Skeletal muscle tissue (tissue), 4 donors: ENCODE results near the gene ZNF865. TPM values are rescaled to one million over a fixed set of nuclear protein-coding genes. Genes with fewer than 3 reads are reported as not detected.

Experiments
- H3K27ac ChIP-seq: one replicate; pipeline ENCODE4 v1.7.0; 2013; ENCODE audit warnings: mild to moderate bottlenecking, low read depth, low read length, inconsistent platforms
- H3K27me3 ChIP-seq, 3 donors: one replicate each; pipeline ENCODE4 v1.7.0; 2013; ENCODE audit warnings: low read length in 3 of 3; ENCODE audit not compliant: control insufficient read depth in 3 of 3, insufficient read depth in 3 of 3
- H3K36me3 ChIP-seq, 3 donors: one replicate each; pipeline ENCODE4 v1.7.0; 2013; ENCODE audit warnings: low read length in 3 of 3; ENCODE audit not compliant: control insufficient read depth in 3 of 3, insufficient read depth in 3 of 3
- H3K4me1 ChIP-seq, 3 donors: one replicate each; pipeline ENCODE4 v1.7.0; 2013; ENCODE audit warnings: low read length in 3 of 3, mild to moderate bottlenecking in 3 of 3; ENCODE audit not compliant: control insufficient read depth in 3 of 3, insufficient read depth in 3 of 3
- H3K4me3 ChIP-seq, 3 donors: one replicate each; pipeline ENCODE4 v1.7.0; 2013; ENCODE audit warnings: low read length in 3 of 3
- H3K9ac ChIP-seq, 3 donors: one replicate each; pipeline ENCODE4 v1.7.0; 2013; ENCODE audit warnings: low read length in 3 of 3, mild to moderate bottlenecking in 3 of 3, moderate library complexity in 2 of 3, low read depth in 1 of 3
- H3K9me3 ChIP-seq, 3 donors: one replicate each; pipeline ENCODE4 v1.7.0; 2013; ENCODE audit warnings: low read length in 3 of 3; ENCODE audit not compliant: control insufficient read depth in 3 of 3
- total RNA-seq: library from RNA; depleted of rRNA; stranded (reverse); fragments of >200 nt; gene quantifications from one replicate; pipeline ENCODE4 v1.2.3, GENCODE V29; 2014
- donor health status: Osteomylitis.

Gene ZNF865
- total RNA-seq, 1 donor from 2014 or later: 1.0 TPM

GRCh38 chr19:55596304-55596703 lies 9.1 kb upstream of the ZNF865 start:
- H3K36me3 ChIP-seq: peaks cover 18 to 31% (median 24%) of the 10 kb centered on the region in 3 donors
- no peak overlapping the region for H3K27ac ChIP-seq
- no peaks in the 10 kb centered on the region for H3K27me3 ChIP-seq
- no peaks in the 10 kb centered on the region for H3K9me3 ChIP-seq
- no peak overlapping the region for H3K4me3 ChIP-seq
- H3K4me1 ChIP-seq: peaks cover 12 to 19% (median 15%) of the 10 kb centered on the region in 3 donors
- peak overlapping the region in 1 of 3 donors; percentile 16 for H3K9ac ChIP-seq

GRCh38 chr19:55597501-55597921 lies 7.9 kb upstream of the ZNF865 start:
- H3K27ac ChIP-seq: no peak overlapping the region
- H3K9me3 ChIP-seq: no peaks in the 10 kb centered on the region
- no peak overlapping the region for H3K9ac ChIP-seq
- H3K36me3 ChIP-seq: peaks cover 10 to 28% (median 19%) of the 10 kb centered on the region in 3 donors
- H3K4me3 ChIP-seq: no peak overlapping the region
- H3K27me3 ChIP-seq: no peaks in the 10 kb centered on the region
- H3K4me1 ChIP-seq: peaks cover 14 to 20% (median 17%) of the 10 kb centered on the region in 3 donors

- peaks cover 10 to 28% (median 19%) of the 10 kb centered on the region in 3 donors for H3K36me3 ChIP-seq
- no peaks in the 10 kb centered on the region for H3K27me3 ChIP-seq
- H3K27ac ChIP-seq: peak overlapping the region; percentile 98
- no peaks in the 10 kb centered on the region for H3K9me3 ChIP-seq
- no peak overlapping the region for H3K4me3 ChIP-seq
- no peak overlapping the region for H3K9ac ChIP-seq
- peaks cover 14 to 20% (median 17%) of the 10 kb centered on the region in 3 donors for H3K4me1 ChIP-seq
Observed at GRCh38 chr19:55598034-55598433, 7.4 kb upstream of the ZNF865 start.

DNA sequence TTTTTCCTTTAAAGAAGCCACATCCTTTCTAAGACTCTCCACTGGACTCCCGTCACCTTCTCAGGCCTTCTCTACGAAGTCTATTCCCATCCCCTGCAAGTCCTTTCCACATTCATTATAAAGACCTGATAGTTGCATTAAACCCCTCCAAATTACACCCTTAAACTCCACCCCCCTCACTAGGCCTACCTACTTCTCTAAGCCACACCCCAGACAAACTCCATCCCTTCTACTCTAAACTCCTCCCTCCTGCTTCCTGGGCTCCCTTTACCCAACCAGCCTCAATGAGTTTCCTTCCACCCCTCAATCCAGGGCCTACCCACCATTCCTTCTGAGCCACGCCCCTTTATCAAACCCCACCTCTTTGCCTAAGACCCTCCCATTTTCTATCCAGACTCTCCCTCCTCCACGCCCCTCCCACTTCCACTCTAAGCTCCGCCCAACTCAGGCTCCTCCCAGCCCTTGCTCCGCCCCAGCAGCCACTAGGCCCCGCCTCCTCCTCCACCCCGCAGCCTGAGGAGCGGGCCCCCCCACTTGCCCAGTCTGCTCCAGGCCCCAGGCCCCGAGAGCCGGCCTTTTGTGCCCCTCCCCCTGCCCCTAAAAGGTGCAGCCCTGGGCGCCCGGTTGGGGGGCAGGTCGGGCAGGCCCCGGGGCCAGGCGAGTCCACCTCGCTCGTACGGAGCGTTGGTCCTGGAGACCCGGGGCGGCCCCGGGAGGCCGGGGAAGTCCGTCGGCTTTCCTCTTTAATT lies 6.6 kb upstream of the ZNF865 start:
- peak overlapping the region; percentile 98 for H3K27ac ChIP-seq
- peak overlapping the region; percentile 77 to 95 (median 94) for H3K9ac ChIP-seq
- no peaks in the 10 kb centered on the region for H3K27me3 ChIP-seq
- peak overlapping the region; percentile 77 to 95 (median 79) for H3K4me3 ChIP-seq
- peaks cover 14 to 20% (median 17%) of the 10 kb centered on the region in 3 donors for H3K4me1 ChIP-seq
- peaks cover 8 to 23% (median 18%) of the 10 kb centered on the region in 3 donors for H3K36me3 ChIP-seq
- H3K9me3 ChIP-seq: no peaks in the 10 kb centered on the region

- H3K27ac ChIP-seq: peak within 1 kb of the TSS; percentile 98
- peak within 1 kb of the TSS; percentile 79 to 95 (median 93) for H3K4me3 ChIP-seq
- peak within 1 kb of the TSS; percentile 93 to 95 (median 94) for H3K9ac ChIP-seq
- H3K4me1 ChIP-seq: peaks cover 15 to 21% (median 17%) of the 10 kb centered on the region in 3 donors
- H3K9me3 ChIP-seq: no peaks in the 10 kb centered on the region
- no peaks in the 10 kb centered on the region for H3K27me3 ChIP-seq
- peaks cover 8 to 22% (median 17%) of the 10 kb centered on the region in 3 donors for H3K36me3 ChIP-seq
Observed at GRCh38 chr19:55599468-55599841, 6.0 kb upstream of the ZNF865 start, which contains the start of gene FIZ1. FIZ1 (minus strand) TSS chr19:55599517; CDS start chr19:55597865, 1,652 bp downstream.

DNA sequence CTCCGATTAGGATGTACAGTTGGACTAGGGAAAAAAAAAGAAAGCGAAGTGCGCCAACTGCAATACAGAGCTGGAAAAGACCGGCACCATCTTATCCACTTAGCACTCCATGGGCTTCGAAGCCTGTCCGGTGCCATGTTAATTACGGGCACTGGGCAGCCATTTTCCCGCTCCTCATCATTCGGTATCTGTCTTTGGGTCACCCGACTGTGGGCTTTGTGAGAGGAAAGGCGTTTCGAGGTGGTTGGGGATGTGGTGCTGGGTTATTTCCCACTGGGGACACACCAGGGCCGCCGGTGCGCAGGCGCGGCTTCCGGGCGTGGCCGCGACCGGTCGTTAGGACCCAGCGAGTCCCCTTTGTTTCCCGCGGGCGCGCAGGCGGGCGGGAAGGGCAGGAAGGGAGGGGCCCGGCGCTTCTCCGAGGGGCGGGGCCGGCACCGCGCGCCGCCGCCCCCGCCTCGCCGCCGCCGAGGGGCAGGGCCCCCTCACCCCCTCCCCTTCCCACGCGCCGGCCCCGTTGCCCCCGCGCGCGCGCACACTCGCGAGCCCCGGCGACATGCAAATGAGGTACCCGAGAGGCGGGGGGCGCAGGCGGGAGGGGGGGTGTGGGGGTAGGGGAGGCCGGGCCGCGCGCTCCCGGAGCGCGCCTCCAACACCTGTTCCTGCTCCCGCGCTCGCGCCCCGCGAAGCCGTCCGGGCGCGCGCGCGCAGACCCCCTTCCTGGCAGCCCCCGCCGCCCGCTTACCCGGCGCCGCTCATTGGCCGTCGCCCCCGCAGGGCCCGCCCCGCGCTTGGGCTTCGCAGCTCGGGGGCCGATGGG lies 5.4 kb upstream of the ZNF865 start, which contains the start of gene ZNF524:
ZNF524 (plus strand) TSS at position 447 of the 820 bp plus-strand sequence. CDS start 1,825 bp downstream, outside the sequence.
- Histone ChIP-seq H3K9me3 (no peaks in the 10 kb centered on the region), H3K36me3 (peaks cover 5 to 16% (median 13%) of the 10 kb centered on the region in 3 donors), H3K4me1 (peaks cover 17 to 26% (median 19%) of the 10 kb centered on the region in 3 donors), H3K27ac (peak within 1 kb of the TSS; percentile 98), H3K9ac (peak within 1 kb of the TSS; percentile 93 to 95 (median 94)), H3K27me3 (no peaks in the 10 kb centered on the region), H3K4me3 (peak within 1 kb of the TSS; percentile 79 to 95 (median 93))

DNA sequence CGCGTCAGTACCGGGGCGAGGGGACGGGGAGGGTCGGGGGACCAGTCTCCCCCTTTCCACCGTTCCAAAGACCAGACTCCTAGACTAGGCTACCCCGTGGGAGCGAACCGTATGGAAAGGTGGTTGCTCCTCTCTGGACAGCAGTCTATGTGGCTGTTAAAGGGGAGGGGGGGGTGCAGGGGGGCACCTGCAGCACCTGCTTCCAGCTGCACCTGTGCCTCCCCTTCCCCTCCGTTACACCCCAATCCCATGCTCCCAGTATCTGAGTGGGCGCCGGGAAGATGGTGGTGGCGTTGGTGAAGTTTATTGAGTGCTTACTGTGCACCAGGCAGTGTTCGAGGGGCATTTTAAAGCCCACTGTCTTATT lies 4.8 kb upstream of the ZNF865 start:
- no peaks in the 10 kb centered on the region for H3K9me3 ChIP-seq
- H3K27me3 ChIP-seq: no peaks in the 10 kb centered on the region
- H3K4me3 ChIP-seq: peak overlapping the region; percentile 72 to 79 (median 77)
- peaks cover 5 to 11% (median 10%) of the 10 kb centered on the region in 3 donors for H3K36me3 ChIP-seq
- peak overlapping the region; percentile 75 to 87 (median 77) for H3K9ac ChIP-seq
- H3K27ac ChIP-seq: peak overlapping the region; percentile 98
- peaks cover 17 to 22% (median 19%) of the 10 kb centered on the region in 3 donors for H3K4me1 ChIP-seq

DNA sequence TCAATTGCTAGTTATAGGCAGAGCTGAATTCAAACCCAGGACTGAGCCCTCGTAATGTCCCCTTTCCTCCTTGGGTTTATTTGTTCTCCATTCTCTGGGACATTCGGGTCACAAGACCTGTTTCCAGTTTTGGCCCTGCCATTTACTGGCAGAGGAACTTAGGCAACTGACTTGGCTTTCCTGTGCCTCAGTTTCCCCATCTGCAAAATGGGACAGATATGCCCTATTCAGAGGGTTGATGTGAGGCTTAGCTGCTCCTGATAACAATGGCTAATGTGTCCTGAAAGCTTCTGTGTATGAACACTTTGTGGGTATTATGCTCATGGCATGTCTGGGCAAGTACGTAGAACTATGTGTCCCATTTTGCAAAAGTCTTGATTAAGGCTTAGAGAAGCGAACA lies 4.4 kb upstream of the ZNF865 start:
- Histone ChIP-seq H3K36me3 (peaks cover 4 to 7% (median 6%) of the 10 kb centered on the region in 3 donors), H3K9ac (peak overlapping the region; percentile 75 to 87 (median 77)), H3K4me3 (peak overlapping the region; percentile 72 to 79 (median 77)), H3K27ac (peak overlapping the region; percentile 98), H3K4me1 (peaks cover 18 to 23% (median 18%) of the 10 kb centered on the region in 3 donors), H3K27me3 (no peaks in the 10 kb centered on the region), H3K9me3 (no peaks in the 10 kb centered on the region)

GRCh38 chr19:55602104-55603001 lies 3.1 kb upstream of the ZNF865 start:
- Histone ChIP-seq H3K36me3 (peaks cover 0 to 4% (median 1%) of the 10 kb centered on the region in 3 donors), H3K4me3 (no peak overlapping the region), H3K27me3 (no peaks in the 10 kb centered on the region), H3K27ac (no peak overlapping the region), H3K9ac (no peak overlapping the region), H3K9me3 (no peaks in the 10 kb centered on the region), H3K4me1 (peaks cover 26 to 34% (median 31%) of the 10 kb centered on the region in 3 donors)
